HG02763 (cell line): ENCODE data around the gene GPC5.

Experiments used
- ATAC-seq: cut with Tn5 transposase; IDR thresholded peaks from one replicate; pipeline ENCODE4 v1.9.1; 2021; ENCODE audit warnings: mild to moderate bottlenecking, moderate library complexity; ENCODE audit not compliant: unreplicated experiment

The GPC5 gene

GRCh38 chr13:92589955-92590354 is 1191.5 kb downstream of the GPC5 start:
- ATAC-seq = no peak

GRCh38 chr13:92590503-92590908 is 1192.1 kb downstream of the GPC5 start:
- ATAC-seq = no peak

- ATAC-seq = no peak
Measured at GRCh38 chr13:92591117-92591516, 1192.7 kb downstream of the GPC5 start.

- ATAC-seq = no peak
Measured at GRCh38 chr13:92592757-92593156, 1194.3 kb downstream of the GPC5 start.

GRCh38 chr13:92602560-92602959 is 1204.1 kb downstream of the GPC5 start:
- ATAC-seq = no peak

GRCh38 chr13:92609376-92609775 is 1211.0 kb downstream of the GPC5 start:
- ATAC-seq = no peak

- ATAC-seq = no peak
Measured at GRCh38 chr13:92612892-92613291, 1214.5 kb downstream of the GPC5 start.

- ATAC-seq = no peak
Measured at GRCh38 chr13:92613921-92614320, 1215.5 kb downstream of the GPC5 start.

GRCh38 chr13:92621985-92622384 is 1223.6 kb downstream of the GPC5 start:
- no peak for ATAC-seq

GRCh38 chr13:92622905-92623304 is 1224.5 kb downstream of the GPC5 start:
- no peak for ATAC-seq

- ATAC-seq = no peak
Measured at GRCh38 chr13:92626274-92626673, 1227.9 kb downstream of the GPC5 start.

GRCh38 chr13:92640936-92641335 is 1242.5 kb downstream of the GPC5 start:
- no peak for ATAC-seq

- no peak for ATAC-seq
Measured at GRCh38 chr13:92649140-92649813, 1250.9 kb downstream of the GPC5 start.

GRCh38 chr13:92656103-92656502 is 1257.7 kb downstream of the GPC5 start:
- ATAC-seq = no peak

- no peak for ATAC-seq
Measured at GRCh38 chr13:92656648-92657047, 1258.2 kb downstream of the GPC5 start.

GRCh38 chr13:92657565-92657964 is 1259.1 kb downstream of the GPC5 start:
- no peak for ATAC-seq

GRCh38 chr13:92658293-92658692 is 1259.9 kb downstream of the GPC5 start:
- no peak for ATAC-seq

GRCh38 chr13:92661406-92661805 is 1263.0 kb downstream of the GPC5 start:
- ATAC-seq = no peak

- ATAC-seq = no peak
Measured at GRCh38 chr13:92668157-92668556, 1269.7 kb downstream of the GPC5 start.

GRCh38 chr13:92670096-92670495 is 1271.7 kb downstream of the GPC5 start:
- ATAC-seq = no peak

- ATAC-seq = no peak
Measured at GRCh38 chr13:92671821-92672220, 1273.4 kb downstream of the GPC5 start.

- ATAC-seq = no peak
Measured at GRCh38 chr13:92676246-92676645, 1277.8 kb downstream of the GPC5 start.

GRCh38 chr13:92677571-92677970 is 1279.2 kb downstream of the GPC5 start:
- ATAC-seq = no peak
